Panc1 (cell line): ENCODE results near the gene TACC2. TPM values are rescaled to one million over a fixed set of nuclear protein-coding genes. Genes with fewer than 3 reads are reported as not detected.
"Not testable (repeated sequence)": the region's sequence is repeated elsewhere in the genome, so short reads cannot be mapped to it uniquely, and the experiment has no call there.

Experiments
- ATAC-seq: fragments of 200-7000 bp; cut with Tn5 transposase; 2 replicates; pipeline ENCODE4 v1.9.1; 2020; ENCODE audit warnings: mild to moderate bottlenecking, moderate library complexity
- BruUV-seq: library from RNA; stranded (reverse); fragments of 400-500 nt; replicated peaks from 2 replicates; lab custom pipeline; 2021; lab: Mats Ljungman, UMichigan
- CTCF ChIA-PET: fragments of 300-600 bp; sonication (Branson Sonifier 250); formaldehyde crosslinking; loops from one replicate; lab custom pipeline; 2022; ENCODE audit warnings: antibody characterized with exemption; lab: Charles Lee
- POLR2A ChIA-PET: fragments of 300-600 bp; sonication (Branson Sonifier 250); formaldehyde crosslinking; loops from one replicate; lab custom pipeline; 2022; ENCODE audit warnings: antibody characterized with exemption; lab: Charles Lee
- DNase-seq: peaks from one replicate; pipeline ENCODE4 v3.0.0-alpha.2; 2010; ENCODE audit warnings: low read depth, low spot score
- H3K27ac ChIP-seq: 2 replicates; pipeline ENCODE4 v1.5.1; 2011; ENCODE audit warnings: mild to moderate bottlenecking, low read length, inconsistent platforms
- H3K27me3 ChIP-seq: fragments of 200-500 bp; sonication (Bioruptor generic); 2 replicates; pipeline ENCODE4 v1.6.0; 2014; ENCODE audit warnings: low read length, inconsistent platforms; ENCODE audit not compliant: control insufficient read depth, insufficient read depth
- H3K36me3 ChIP-seq: fragments of 200-500 bp; sonication (Bioruptor generic); 2 replicates; pipeline ENCODE4 v1.5.1; 2014; ENCODE audit warnings: inconsistent platforms, mild to moderate bottlenecking, low read length, moderate library complexity; ENCODE audit not compliant: control insufficient read depth, insufficient read depth
- H3K4me1 ChIP-seq: 2 replicates; pipeline ENCODE4 v1.5.1; 2011; ENCODE audit warnings: inconsistent platforms, mild to moderate bottlenecking, low read length, moderate library complexity; ENCODE audit not compliant: control insufficient read depth, insufficient read depth
- H3K4me3 ChIP-seq, 2 experiments: 2 replicates each; pipeline ENCODE4 v1.5.1; 2011 to 2012; ENCODE audit warnings: low read depth in 2 of 2, low read length in 2 of 2, mild to moderate bottlenecking in 2 of 2, inconsistent platforms in 1 of 2, moderate library complexity in 1 of 2
- H3K9me3 ChIP-seq: fragments of 200-500 bp; sonication (Bioruptor generic); 2 replicates; pipeline ENCODE4 v1.5.1; 2014; ENCODE audit warnings: low read depth, mild to moderate bottlenecking, inconsistent platforms, low read length, moderate library complexity; ENCODE audit not compliant: control insufficient read depth, insufficient read depth
- POLR2AphosphoS5 ChIP-seq: IDR thresholded peaks from 2 replicates; pipeline ENCODE4 v1.6.1; 2012; ENCODE audit warnings: mild to moderate bottlenecking, low read depth, low read length, moderate library complexity
- SIN3A ChIP-seq: IDR thresholded peaks from 2 replicates; pipeline ENCODE4 v1.6.1; 2012; ENCODE audit warnings: low read depth, mild to moderate bottlenecking, low read length, moderate library complexity, borderline replicate concordance; ENCODE audit not compliant: insufficient read depth
- TCF7L2 ChIP-seq: IDR thresholded peaks from 2 replicates; pipeline ENCODE4 v1.6.1; 2011; ENCODE audit warnings: mild to moderate bottlenecking, low read depth, low read length, inconsistent platforms
- in situ Hi-C: cut with HindIII; loops from 2 replicates; pipeline ENCODE4 v1.10.0; 2016; ENCODE audit warnings: low sequenced_read_pairs, low pct_unique_long_range_greater_than_20kb
- intact Hi-C: fragments of 100-400 bp; cut with micrococcal nuclease; formaldehyde crosslinking; loops from one replicate; pipeline ENCODE4 v1.10.0; 2022; ENCODE audit not compliant: unreplicated experiment
- total RNA-seq: library from RNA; stranded (reverse); gene quantifications from one replicate; pipeline ENCODE4 v1.2.1, GENCODE V29; 2021; ENCODE audit not compliant: unreplicated experiment
- TF ChIP-seq, protein P1 (sequence below): fragments of 450-650 bp; IDR thresholded peaks from 2 replicates; pipeline ENCODE4 v1.5.1; 2017; ENCODE audit warnings: mild to moderate bottlenecking
- TF ChIP-seq, protein P2 (sequence below), 2 experiments: IDR thresholded peaks; 2 replicates each; pipeline ENCODE4 v1.6.1; 2011 to 2012; ENCODE audit warnings: low read depth in 2 of 2, control low read depth in 1 of 2, low read length in 1 of 2, mild to moderate bottlenecking in 1 of 2, moderate library complexity in 1 of 2; ENCODE audit not compliant: insufficient read depth in 1 of 2

TACC2 gene
- total RNA-seq, 1 experiment from 2014 or later = 133 TPM

DNA sequence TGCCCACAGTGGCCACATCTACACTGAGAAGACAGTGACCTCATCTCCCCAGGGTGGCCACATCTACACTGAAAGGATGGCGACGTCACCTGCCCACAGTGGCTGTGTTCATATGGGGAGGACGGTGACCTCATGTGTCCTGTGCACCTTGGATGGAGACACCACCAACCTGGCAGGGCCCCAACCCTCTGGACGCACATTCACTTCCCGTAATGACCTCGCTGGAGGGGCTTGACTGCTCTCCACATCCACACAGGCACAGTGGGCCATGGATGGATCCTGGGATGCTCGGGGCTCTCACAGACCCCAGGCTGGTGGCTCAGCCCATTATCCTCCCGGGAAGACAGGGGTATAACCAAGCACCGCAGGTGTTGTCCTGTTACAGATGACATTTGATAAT, 212.4 kb downstream of the TACC2 start:
- Histone ChIP-seq H3K27me3 (no peaks in the 10 kb centered on the region), H3K4me3 (no peak overlapping the region), H3K27ac (no peak overlapping the region), H3K4me1 (no peaks in the 10 kb centered on the region), H3K36me3 (peaks cover 4% of the 10 kb centered on the region; the same call in 1 of the 2 replicates), H3K9me3 (no peaks in the 10 kb centered on the region)
- TF ChIP-seq SIN3A (no peak), POLR2AphosphoS5 (no peak), TCF7L2 (no peak)
- TF ChIP-seq, protein P1, sequence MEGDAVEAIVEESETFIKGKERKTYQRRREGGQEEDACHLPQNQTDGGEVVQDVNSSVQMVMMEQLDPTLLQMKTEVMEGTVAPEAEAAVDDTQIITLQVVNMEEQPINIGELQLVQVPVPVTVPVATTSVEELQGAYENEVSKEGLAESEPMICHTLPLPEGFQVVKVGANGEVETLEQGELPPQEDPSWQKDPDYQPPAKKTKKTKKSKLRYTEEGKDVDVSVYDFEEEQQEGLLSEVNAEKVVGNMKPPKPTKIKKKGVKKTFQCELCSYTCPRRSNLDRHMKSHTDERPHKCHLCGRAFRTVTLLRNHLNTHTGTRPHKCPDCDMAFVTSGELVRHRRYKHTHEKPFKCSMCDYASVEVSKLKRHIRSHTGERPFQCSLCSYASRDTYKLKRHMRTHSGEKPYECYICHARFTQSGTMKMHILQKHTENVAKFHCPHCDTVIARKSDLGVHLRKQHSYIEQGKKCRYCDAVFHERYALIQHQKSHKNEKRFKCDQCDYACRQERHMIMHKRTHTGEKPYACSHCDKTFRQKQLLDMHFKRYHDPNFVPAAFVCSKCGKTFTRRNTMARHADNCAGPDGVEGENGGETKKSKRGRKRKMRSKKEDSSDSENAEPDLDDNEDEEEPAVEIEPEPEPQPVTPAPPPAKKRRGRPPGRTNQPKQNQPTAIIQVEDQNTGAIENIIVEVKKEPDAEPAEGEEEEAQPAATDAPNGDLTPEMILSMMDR = no peak
- TF ChIP-seq, protein P2, sequence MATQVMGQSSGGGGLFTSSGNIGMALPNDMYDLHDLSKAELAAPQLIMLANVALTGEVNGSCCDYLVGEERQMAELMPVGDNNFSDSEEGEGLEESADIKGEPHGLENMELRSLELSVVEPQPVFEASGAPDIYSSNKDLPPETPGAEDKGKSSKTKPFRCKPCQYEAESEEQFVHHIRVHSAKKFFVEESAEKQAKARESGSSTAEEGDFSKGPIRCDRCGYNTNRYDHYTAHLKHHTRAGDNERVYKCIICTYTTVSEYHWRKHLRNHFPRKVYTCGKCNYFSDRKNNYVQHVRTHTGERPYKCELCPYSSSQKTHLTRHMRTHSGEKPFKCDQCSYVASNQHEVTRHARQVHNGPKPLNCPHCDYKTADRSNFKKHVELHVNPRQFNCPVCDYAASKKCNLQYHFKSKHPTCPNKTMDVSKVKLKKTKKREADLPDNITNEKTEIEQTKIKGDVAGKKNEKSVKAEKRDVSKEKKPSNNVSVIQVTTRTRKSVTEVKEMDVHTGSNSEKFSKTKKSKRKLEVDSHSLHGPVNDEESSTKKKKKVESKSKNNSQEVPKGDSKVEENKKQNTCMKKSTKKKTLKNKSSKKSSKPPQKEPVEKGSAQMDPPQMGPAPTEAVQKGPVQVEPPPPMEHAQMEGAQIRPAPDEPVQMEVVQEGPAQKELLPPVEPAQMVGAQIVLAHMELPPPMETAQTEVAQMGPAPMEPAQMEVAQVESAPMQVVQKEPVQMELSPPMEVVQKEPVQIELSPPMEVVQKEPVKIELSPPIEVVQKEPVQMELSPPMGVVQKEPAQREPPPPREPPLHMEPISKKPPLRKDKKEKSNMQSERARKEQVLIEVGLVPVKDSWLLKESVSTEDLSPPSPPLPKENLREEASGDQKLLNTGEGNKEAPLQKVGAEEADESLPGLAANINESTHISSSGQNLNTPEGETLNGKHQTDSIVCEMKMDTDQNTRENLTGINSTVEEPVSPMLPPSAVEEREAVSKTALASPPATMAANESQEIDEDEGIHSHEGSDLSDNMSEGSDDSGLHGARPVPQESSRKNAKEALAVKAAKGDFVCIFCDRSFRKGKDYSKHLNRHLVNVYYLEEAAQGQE (IDR thresholded peaks at IDR 0.05; ENCODE audit: insufficient read depth in 1 of 2, low read depth in 2 of 2, low read length in 1 of 2) = no peak
- ATAC-seq (no peak), DNase-seq (no peak)
- intact Hi-C loops = no loop called here
- in situ Hi-C loops = no loop called here
- BruUV-seq = no TSS peak
- ChIA-PET CTCF (no interaction called here), POLR2A (no interaction called here)

DNA sequence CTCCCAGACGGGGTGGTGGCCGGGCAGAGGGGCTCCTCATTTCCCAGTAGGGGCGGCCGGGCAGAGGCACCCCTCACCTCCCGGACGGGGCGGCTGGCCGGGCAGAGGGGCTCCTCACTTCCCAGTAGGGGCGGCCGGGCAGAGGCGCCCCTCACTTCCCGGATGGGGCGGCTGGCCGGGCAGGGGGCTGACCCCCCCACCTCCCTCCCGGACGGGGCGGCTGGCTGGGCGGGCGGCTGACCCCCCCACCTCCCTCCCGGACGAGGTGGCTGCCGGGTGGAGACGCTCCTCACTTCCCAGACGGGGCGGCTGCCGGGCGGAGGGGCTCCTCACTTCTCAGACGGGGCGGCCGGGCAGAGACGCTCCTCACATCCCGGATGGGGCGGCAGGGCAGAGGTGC, 214.2 kb downstream of the TACC2 start:
- H3K9me3 ChIP-seq, H3K27me3 ChIP-seq, in situ Hi-C loops, H3K4me1 ChIP-seq, DNase-seq, POLR2A ChIA-PET, H3K27ac ChIP-seq, intact Hi-C loops, CTCF ChIA-PET, ATAC-seq, H3K36me3 ChIP-seq, H3K4me3 ChIP-seq, BruUV-seq: not testable (repeated sequence)

DNA sequence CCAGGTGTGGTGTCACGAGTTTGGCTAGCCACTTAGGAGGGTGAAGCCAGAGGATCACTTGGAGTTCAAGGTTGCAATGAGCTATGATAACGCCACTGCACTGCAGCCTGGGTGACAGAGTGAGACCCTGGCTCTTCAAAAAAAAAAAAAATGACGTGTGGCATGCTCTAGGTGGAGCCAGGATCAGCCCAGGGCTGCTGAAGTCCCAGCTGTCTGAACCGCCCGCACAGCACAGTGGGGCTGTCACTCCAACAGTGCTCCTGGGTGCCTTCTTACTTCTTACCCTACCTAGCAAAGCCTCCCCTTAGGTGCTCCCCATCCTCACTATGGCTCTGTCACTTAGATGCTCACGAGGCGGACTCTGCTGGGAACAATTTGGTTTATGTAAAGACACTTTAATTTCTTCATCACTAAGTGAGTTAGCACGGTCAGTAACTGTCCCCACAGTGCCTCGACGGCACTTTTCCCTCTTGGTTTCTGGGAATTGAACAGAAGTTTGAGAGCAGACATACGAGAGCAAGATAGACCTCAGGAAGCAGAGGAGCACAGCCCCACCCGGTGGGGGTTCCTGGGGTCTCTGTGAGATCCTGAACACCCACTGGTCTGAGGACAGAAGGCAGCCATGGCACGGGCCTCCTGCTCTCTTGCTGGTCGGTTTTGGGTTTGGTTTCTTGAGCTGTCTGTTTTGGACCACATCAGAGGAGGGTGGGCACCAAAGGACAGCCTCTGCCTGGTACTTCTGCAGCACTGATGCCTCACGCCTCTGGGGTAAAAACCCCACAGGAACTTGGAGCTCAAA, 215.9 kb downstream of the TACC2 start:
- BruUV-seq = no TSS peak
- Histone ChIP-seq H3K27me3 (no peaks in the 10 kb centered on the region), H3K27ac (no peak overlapping the region), H3K9me3 (no peaks in the 10 kb centered on the region), H3K4me1 (no peaks in the 10 kb centered on the region), H3K36me3 (no peaks in the 10 kb centered on the region; the same call in 1 of the 2 replicates), H3K4me3 (no peak overlapping the region)
- TF ChIP-seq POLR2AphosphoS5 = no peak
- no peak for DNase-seq
- in situ Hi-C loops (no loop called here), intact Hi-C loops (no loop called here)
- POLR2A ChIA-PET = no interaction called here
- CTCF ChIA-PET = interaction anchor here (0.6 kb wide), 2 partner anchors 52 to 87 kb away, joined by 3 to 4 read pairs; no protein-coding TSS in a partner anchor
- ATAC-seq = peak; percentile 57
